H1 (cell line): ENCODE measurements around the gene ZNF511. TPM values are rescaled to one million over a fixed set of nuclear protein-coding genes. Genes with fewer than 3 reads are reported as not detected.

ENCODE experiments used
- ATF2 ChIP-seq: IDR thresholded peaks from 2 replicates; pipeline ENCODE4 v1.6.1; 2012; ENCODE audit warnings: low read length, inconsistent platforms
- CHD1 ChIP-seq: IDR thresholded peaks from 2 replicates; pipeline ENCODE4 v1.6.1; 2012; ENCODE audit warnings: low read depth, low read length, improper control_type of control experiment
- MAX ChIP-seq: IDR thresholded peaks from 2 replicates; pipeline ENCODE4 v1.6.1; 2012; ENCODE audit warnings: inconsistent platforms
- NRF1 ChIP-seq: IDR thresholded peaks from 2 replicates; pipeline ENCODE4 v1.6.1; 2011; ENCODE audit warnings: mild to moderate bottlenecking, low read depth, low read length, improper control_type of control experiment
- YY1 ChIP-seq: IDR thresholded peaks from 2 replicates; pipeline ENCODE4 v1.6.1; 2011; ENCODE audit warnings: low read depth, mild to moderate bottlenecking, low read length
- polyA plus RNA-seq, 7 experiments: library from polyadenylated mRNA; depleted of rRNA in 3 of 7; stranded (reverse) in 5 of 7; unstranded in 2 of 7; fragments of >200 nt in 5 of 7; fragments of 200-250 nt in 2 of 7; gene quantifications; 1 replicate in 5 of 7; 2 replicates in 1 of 7; 4 replicates in 1 of 7; pipeline versions ENCODE4 v1.2.1 to v1.2.3, GENCODE V29; 2011 to 2013; ENCODE audit warnings: missing spikeins in 2 of 7, mixed read lengths in 2 of 7
- total RNA-seq: library from RNA; stranded (reverse); fragmentation: NEBNext Ultra II Directional; extraction: Animal tissue kit (Norgen Biotek cat#: 25700); gene quantifications from 2 replicates; pipeline ENCODE4 v1.2.1, GENCODE V29; 2021

Gene ZNF511
- total and polyA plus RNA-seq, 2 of the 8 experiments (the other 6 are each of a cell fraction or from before 2014, with no cell fraction given), result 55.4 to 71.7 TPM

GRCh38 chr10:133271521-133272300 lies 37.0 kb upstream of the ZNF511 start (continued):
- no peak for TF ChIP-seq YY1
- TF ChIP-seq MAX, result no peak
- TF ChIP-seq ATF2, result no peak
- TF ChIP-seq CHD1, result no peak
- no peak for TF ChIP-seq NRF1
- TF ChIP-seq, all 59 proteins: peak for 0
